Raji (cell line): ENCODE measurements around the gene SYNJ2.

ENCODE experiments used
- POLR2A ChIP-seq: IDR thresholded peaks from 2 replicates; pipeline ENCODE4 v1.6.1; 2011; ENCODE audit warnings: low read depth, low read length, control low read depth; ENCODE audit not compliant: insufficient read depth

SYNJ2 gene

GRCh38 chr6:157985378-157986155 is 3.9 kb downstream of the SYNJ2 start:
- no peak for TF ChIP-seq POLR2A

- TF ChIP-seq POLR2A, result no peak
Observed at GRCh38 chr6:157987788-157988699, 6.4 kb downstream of the SYNJ2 start.

GRCh38 chr6:157988700-157989063 is 7.0 kb downstream of the SYNJ2 start:
- TF ChIP-seq POLR2A, result no peak

GRCh38 chr6:157989541-157990289 is 8.1 kb downstream of the SYNJ2 start:
- TF ChIP-seq POLR2A, result no peak

GRCh38 chr6:157990321-157991066 is 8.8 kb downstream of the SYNJ2 start:
- no peak for TF ChIP-seq POLR2A

GRCh38 chr6:157991067-157991432 is 9.4 kb downstream of the SYNJ2 start:
- TF ChIP-seq POLR2A, result no peak

GRCh38 chr6:157993076-157993475 is 11.4 kb downstream of the SYNJ2 start:
- TF ChIP-seq POLR2A, result no peak

- TF ChIP-seq POLR2A, result no peak
Observed at GRCh38 chr6:157994125-157994795, 12.6 kb downstream of the SYNJ2 start.

GRCh38 chr6:157995458-157995857 is 13.8 kb downstream of the SYNJ2 start:
- no peak for TF ChIP-seq POLR2A

GRCh38 chr6:157996201-157996712 is 14.6 kb downstream of the SYNJ2 start:
- no peak for TF ChIP-seq POLR2A

- TF ChIP-seq POLR2A, result no peak
Observed at GRCh38 chr6:157996918-157997702, 15.4 kb downstream of the SYNJ2 start.

- no peak for TF ChIP-seq POLR2A
Observed at GRCh38 chr6:157997893-157998608, 16.4 kb downstream of the SYNJ2 start.
